ENCODE results near the gene VEGFA. TPM values are rescaled to one million over a fixed set of nuclear protein-coding genes. Genes with fewer than 3 reads are reported as not detected.

Gene VEGFA
- total and polyA plus RNA-seq, 2 of the 8 experiments (the other 6 are each of a cell fraction or from before 2014, with no cell fraction given) = 42.2 to 58.5 TPM

- TF ChIP-seq CHD7 (IDR thresholded peaks at IDR 0.05; ENCODE audit: insufficient replicate concordance, low read length) = no peak
- TF ChIP-seq GTF2F1 (IDR thresholded peaks at IDR 0.05; ENCODE audit: borderline replicate concordance, low read depth, low read length) = no peak
- no peak for TF ChIP-seq EP300 (IDR thresholded peaks at IDR 0.05; ENCODE audit: borderline replicate concordance in 1 of 2, low read depth in 2 of 2, low read length in 2 of 2)
- TF ChIP-seq SIN3A (conservative IDR thresholded peaks at IDR 0.05 in 1 of 2, IDR thresholded peaks at IDR 0.05 in 1 of 2; ENCODE audit: low read depth in 1 of 2, low read length in 2 of 2) = no peak
- no peak for TF ChIP-seq ASH2L (IDR thresholded peaks at IDR 0.05; ENCODE audit: low read length)
Measured at GRCh38 chr6:43724914-43725642, 44.9 kb upstream of the VEGFA start (continued).
